Measurements from ENCODE around the gene CALB2. TPM values are rescaled to one million over a fixed set of nuclear protein-coding genes. Genes with fewer than 3 reads are reported as not detected.
A peak's percentile ranks its signal among the peaks of the same experiment; 100 is the strongest.

Gene CALB2
- polyA plus RNA-seq, 1 donor (not counting 4 experiments of a cell fraction or from before 2014, with no cell fraction given): 1.4 TPM

- Histone ChIP-seq H3K4me3 (ENCODE audit: control insufficient read depth in 2 of 3, extremely low read depth in 1 of 3, insufficient read depth in 2 of 3, low read depth in 1 of 3, low read length in 3 of 3) (no peak overlapping the region), H3K79me2 (ENCODE audit: control insufficient read depth, insufficient read depth, low read length) (no peaks in the 10 kb centered on the region), H3K9me1 (ENCODE audit: control insufficient read depth, extremely low read depth, insufficient read depth, low read length) (no peaks in the 10 kb centered on the region), H3K9ac (ENCODE audit: control insufficient read depth, extremely low read depth, insufficient read depth, low read length) (peak overlapping the region; percentile 55), H3K27ac (ENCODE audit: control insufficient read depth, insufficient read depth, low read length) (peak overlapping the region; percentile 82), H4K20me1 (ENCODE audit: control insufficient read depth, extremely low read depth, insufficient read depth, low read length) (no peaks in the 10 kb centered on the region), H3K9me3 (ENCODE audit: control insufficient read depth, low read depth, low read length) (no peaks in the 10 kb centered on the region), H3K36me3 (ENCODE audit: control insufficient read depth in 2 of 2, extremely low read depth in 1 of 2, insufficient read depth in 2 of 2, low read length in 2 of 2) (no peaks in the 10 kb centered on the region), H3K4me2 (ENCODE audit: control insufficient read depth, extremely low read depth, insufficient read depth, low read depth, low read length) (peak overlapping the region; percentile 76), H2AFZ (ENCODE audit: control insufficient read depth, low read length) (no peak overlapping the region), H3K27me3 (ENCODE audit: control insufficient read depth, extremely low read depth, insufficient read depth, low read length) (no peaks in the 10 kb centered on the region), H3K4me1 (ENCODE audit: control insufficient read depth, extremely low read depth, insufficient read depth, low read length) (peaks cover 25% of the 10 kb centered on the region)
- DNase-seq (ENCODE audit: low read depth, low spot score) (peak; percentile 73), FAIRE-seq (peak; percentile 87)
- dilution Hi-C loops (cut with MboI; ENCODE audit: extremely low pct_ligation_motif_present, low sequenced_read_pairs): no loop called here
- TF ChIP-seq EZH2 (IDR thresholded peaks at IDR 0.05; ENCODE audit: low read length): no peak
- TF ChIP-seq CTCF (optimal IDR thresholded peaks at IDR 0.05 in 1 of 3, IDR thresholded peaks at IDR 0.05 in 1 of 3, conservative IDR thresholded peaks at IDR 0.05 in 1 of 3; ENCODE audit: extremely low read depth in 1 of 3, insufficient read depth in 2 of 3, low read length in 3 of 3): no peak
Observed at GRCh38 chr16:71337631-71338030, 20.9 kb upstream of the CALB2 start.

- Histone ChIP-seq H3K4me3 (ENCODE audit: control insufficient read depth in 2 of 3, extremely low read depth in 1 of 3, insufficient read depth in 2 of 3, low read depth in 1 of 3, low read length in 3 of 3) (peak overlapping the region in 1 of 3 experiments; percentile 30), H3K4me1 (ENCODE audit: control insufficient read depth, extremely low read depth, insufficient read depth, low read length) (peaks cover 25% of the 10 kb centered on the region), H3K9me1 (ENCODE audit: control insufficient read depth, extremely low read depth, insufficient read depth, low read length) (no peaks in the 10 kb centered on the region), H3K9ac (ENCODE audit: control insufficient read depth, extremely low read depth, insufficient read depth, low read length) (peak overlapping the region; percentile 55), H4K20me1 (ENCODE audit: control insufficient read depth, extremely low read depth, insufficient read depth, low read length) (no peaks in the 10 kb centered on the region), H3K27ac (ENCODE audit: control insufficient read depth, insufficient read depth, low read length) (peak overlapping the region; percentile 82), H3K27me3 (ENCODE audit: control insufficient read depth, extremely low read depth, insufficient read depth, low read length) (no peaks in the 10 kb centered on the region), H3K36me3 (ENCODE audit: control insufficient read depth in 2 of 2, extremely low read depth in 1 of 2, insufficient read depth in 2 of 2, low read length in 2 of 2) (no peaks in the 10 kb centered on the region), H3K9me3 (ENCODE audit: control insufficient read depth, low read depth, low read length) (no peaks in the 10 kb centered on the region), H3K79me2 (ENCODE audit: control insufficient read depth, insufficient read depth, low read length) (no peaks in the 10 kb centered on the region), H3K4me2 (ENCODE audit: control insufficient read depth, extremely low read depth, insufficient read depth, low read depth, low read length) (peak overlapping the region; percentile 76), H2AFZ (ENCODE audit: control insufficient read depth, low read length) (no peak overlapping the region)
- DNase-seq (ENCODE audit: low read depth, low spot score) (peak; percentile 57), FAIRE-seq (peak; percentile 92)
- TF ChIP-seq EZH2 (IDR thresholded peaks at IDR 0.05; ENCODE audit: low read length) (no peak), CTCF (optimal IDR thresholded peaks at IDR 0.05 in 1 of 3, IDR thresholded peaks at IDR 0.05 in 1 of 3, conservative IDR thresholded peaks at IDR 0.05 in 1 of 3; ENCODE audit: extremely low read depth in 1 of 3, insufficient read depth in 2 of 3, low read length in 3 of 3) (no peak)
- dilution Hi-C loops (cut with MboI; ENCODE audit: extremely low pct_ligation_motif_present, low sequenced_read_pairs): no loop called here
Observed at GRCh38 chr16:71338193-71338592, 20.3 kb upstream of the CALB2 start.
